OCI-LY1 (cell line): ENCODE measurements around the gene ZBTB47.

ENCODE experiments used
- H2AFZ ChIP-seq: fragments of 200-600 bp; sonication (generic), shearing (Covaris generic); 2 replicates; pipeline ENCODE4 v1.6.0; 2014; ENCODE audit warnings: antibody characterized with exemption, mild to moderate bottlenecking, low read length
- H3F3A ChIP-seq: fragments of 200-600 bp; sonication (generic), shearing (Covaris generic); 2 replicates; pipeline ENCODE4 v1.6.0; 2014; ENCODE audit warnings: mild to moderate bottlenecking, antibody characterized with exemption, low read length, moderate library complexity; ENCODE audit not compliant: insufficient read depth
- H3K27ac ChIP-seq: fragments of 200-600 bp; sonication (generic); 2 replicates; pipeline ENCODE4 v1.5.1; 2014; ENCODE audit warnings: low read length, mixed run types, mild to moderate bottlenecking, low read depth; ENCODE audit not compliant: poor library complexity, severe bottlenecking
- H3K27me3 ChIP-seq: fragments of 200-600 bp; sonication (generic); 2 replicates; pipeline ENCODE4 v1.6.0; 2014; ENCODE audit warnings: antibody characterized with exemption, mild to moderate bottlenecking, low read length, moderate library complexity; ENCODE audit not compliant: insufficient read depth
- H3K36me3 ChIP-seq: fragments of 200-600 bp; sonication (generic); 2 replicates; pipeline ENCODE4 v1.6.1; 2014; ENCODE audit warnings: mild to moderate bottlenecking, antibody characterized with exemption, low read length, moderate library complexity, mixed read lengths; ENCODE audit not compliant: insufficient read depth
- H3K4me1 ChIP-seq: fragments of 200-600 bp; sonication (generic); 2 replicates; pipeline ENCODE4 v1.5.1; 2014; ENCODE audit warnings: mild to moderate bottlenecking, low read length, moderate library complexity; ENCODE audit not compliant: insufficient read depth, severe bottlenecking
- H3K4me2 ChIP-seq: fragments of 200-600 bp; sonication (generic), shearing (Covaris generic); 2 replicates; pipeline ENCODE4 v1.6.1; 2014; ENCODE audit warnings: low read length
- H3K4me3 ChIP-seq: fragments of 200-600 bp; sonication (generic); 2 replicates; pipeline ENCODE4 v1.5.1; 2014; ENCODE audit warnings: low read length, low read depth, mild to moderate bottlenecking, mixed read lengths; ENCODE audit not compliant: poor library complexity, severe bottlenecking
- H3K79me2 ChIP-seq: fragments of 200-600 bp; shearing (Covaris generic); 2 replicates; pipeline ENCODE4 v1.6.1; 2016; ENCODE audit warnings: mixed run types, low read length, mixed read lengths; ENCODE audit not compliant: insufficient read depth
- H3K9ac ChIP-seq: fragments of 200-600 bp; sonication (generic), shearing (Covaris generic); 2 replicates; pipeline ENCODE4 v1.6.1; 2014; ENCODE audit warnings: mild to moderate bottlenecking, low read length, mixed read lengths
- H3K9me2 ChIP-seq: fragments of 200-600 bp; sonication (generic), shearing (Covaris generic); 2 replicates; pipeline ENCODE4 v1.6.1; 2014; ENCODE audit warnings: low read depth, mild to moderate bottlenecking, low read length, mixed read lengths
- H3K9me3 ChIP-seq: fragments of 200-600 bp; shearing (Covaris generic); 2 replicates; pipeline ENCODE4 v1.6.1; 2014; ENCODE audit warnings: low read length, mixed read lengths
- H4K20me1 ChIP-seq: fragments of 200-600 bp; sonication (generic), shearing (Covaris generic); 2 replicates; pipeline ENCODE4 v1.6.0; 2016; ENCODE audit warnings: mild to moderate bottlenecking, low read length; ENCODE audit not compliant: insufficient read depth
- EZH2 ChIP-seq: fragments of 200-600 bp; sonication (generic), shearing (Covaris generic); IDR thresholded peaks from 2 replicates; pipeline ENCODE4 v1.8.0; 2017; ENCODE audit warnings: borderline replicate concordance, mixed run types, mild to moderate bottlenecking, antibody characterized with exemption, low read length, moderate library complexity, mixed read lengths
- TF ChIP-seq, protein P1 (sequence below): fragments of 200-600 bp; sonication (generic), shearing (Covaris generic); IDR thresholded peaks from 2 replicates; pipeline ENCODE4 v1.5.1; 2017; ENCODE audit warnings: mild to moderate bottlenecking, antibody characterized with exemption, low read length, moderate library complexity, mixed read lengths

Gene ZBTB47

DNA sequence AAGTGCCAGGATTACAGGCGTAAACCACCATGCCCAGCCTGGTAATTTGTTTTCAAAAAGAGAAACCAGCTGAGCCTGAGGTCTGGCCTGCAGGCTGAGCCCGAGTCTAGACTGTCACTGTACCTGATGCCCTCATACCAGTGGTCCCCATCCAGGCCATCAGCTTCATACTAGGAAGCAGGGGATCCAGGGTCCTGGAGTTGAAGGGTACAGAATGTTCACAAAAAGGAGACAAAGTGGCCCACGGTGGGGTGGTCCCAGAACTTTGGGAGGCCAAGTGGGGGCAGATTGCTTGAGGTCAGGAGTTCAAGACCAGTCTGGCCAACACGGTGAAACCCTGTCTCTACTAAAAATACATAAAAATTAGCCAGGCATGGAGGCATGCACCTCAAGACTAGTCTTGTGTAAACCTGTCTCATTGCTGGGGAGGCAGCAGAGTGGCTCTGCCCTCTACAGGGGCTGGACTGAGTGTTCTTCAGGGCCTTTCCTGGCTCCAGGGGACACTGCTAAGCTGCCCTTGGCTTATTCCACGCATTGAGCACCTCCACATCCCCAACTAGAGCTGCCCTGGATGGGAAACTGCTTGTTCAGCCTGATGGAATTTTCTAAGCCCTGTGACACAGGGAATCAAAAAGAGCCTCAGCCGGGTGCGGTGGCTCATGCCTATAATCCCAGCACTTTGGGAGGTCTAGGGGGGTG lies 57.0 kb downstream of the ZBTB47 start:
- TF ChIP-seq EZH2: no peak
- TF ChIP-seq, protein P1, sequence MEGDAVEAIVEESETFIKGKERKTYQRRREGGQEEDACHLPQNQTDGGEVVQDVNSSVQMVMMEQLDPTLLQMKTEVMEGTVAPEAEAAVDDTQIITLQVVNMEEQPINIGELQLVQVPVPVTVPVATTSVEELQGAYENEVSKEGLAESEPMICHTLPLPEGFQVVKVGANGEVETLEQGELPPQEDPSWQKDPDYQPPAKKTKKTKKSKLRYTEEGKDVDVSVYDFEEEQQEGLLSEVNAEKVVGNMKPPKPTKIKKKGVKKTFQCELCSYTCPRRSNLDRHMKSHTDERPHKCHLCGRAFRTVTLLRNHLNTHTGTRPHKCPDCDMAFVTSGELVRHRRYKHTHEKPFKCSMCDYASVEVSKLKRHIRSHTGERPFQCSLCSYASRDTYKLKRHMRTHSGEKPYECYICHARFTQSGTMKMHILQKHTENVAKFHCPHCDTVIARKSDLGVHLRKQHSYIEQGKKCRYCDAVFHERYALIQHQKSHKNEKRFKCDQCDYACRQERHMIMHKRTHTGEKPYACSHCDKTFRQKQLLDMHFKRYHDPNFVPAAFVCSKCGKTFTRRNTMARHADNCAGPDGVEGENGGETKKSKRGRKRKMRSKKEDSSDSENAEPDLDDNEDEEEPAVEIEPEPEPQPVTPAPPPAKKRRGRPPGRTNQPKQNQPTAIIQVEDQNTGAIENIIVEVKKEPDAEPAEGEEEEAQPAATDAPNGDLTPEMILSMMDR: no peak
- Histone ChIP-seq H2AFZ (no peak overlapping the region), H3K9me2 (no peaks in the 10 kb centered on the region), H3K4me2 (no peak overlapping the region), H3K4me1 (no peaks in the 10 kb centered on the region), H3K27ac (no peak overlapping the region), H3K4me3 (no peak overlapping the region), H3K9me3 (no peaks in the 10 kb centered on the region), H4K20me1 (no peaks in the 10 kb centered on the region), H3K79me2 (no peaks in the 10 kb centered on the region), H3F3A (no peaks in the 10 kb centered on the region), H3K36me3 (no peaks in the 10 kb centered on the region), H3K27me3 (no peaks in the 10 kb centered on the region), H3K9ac (no peak overlapping the region)

DNA sequence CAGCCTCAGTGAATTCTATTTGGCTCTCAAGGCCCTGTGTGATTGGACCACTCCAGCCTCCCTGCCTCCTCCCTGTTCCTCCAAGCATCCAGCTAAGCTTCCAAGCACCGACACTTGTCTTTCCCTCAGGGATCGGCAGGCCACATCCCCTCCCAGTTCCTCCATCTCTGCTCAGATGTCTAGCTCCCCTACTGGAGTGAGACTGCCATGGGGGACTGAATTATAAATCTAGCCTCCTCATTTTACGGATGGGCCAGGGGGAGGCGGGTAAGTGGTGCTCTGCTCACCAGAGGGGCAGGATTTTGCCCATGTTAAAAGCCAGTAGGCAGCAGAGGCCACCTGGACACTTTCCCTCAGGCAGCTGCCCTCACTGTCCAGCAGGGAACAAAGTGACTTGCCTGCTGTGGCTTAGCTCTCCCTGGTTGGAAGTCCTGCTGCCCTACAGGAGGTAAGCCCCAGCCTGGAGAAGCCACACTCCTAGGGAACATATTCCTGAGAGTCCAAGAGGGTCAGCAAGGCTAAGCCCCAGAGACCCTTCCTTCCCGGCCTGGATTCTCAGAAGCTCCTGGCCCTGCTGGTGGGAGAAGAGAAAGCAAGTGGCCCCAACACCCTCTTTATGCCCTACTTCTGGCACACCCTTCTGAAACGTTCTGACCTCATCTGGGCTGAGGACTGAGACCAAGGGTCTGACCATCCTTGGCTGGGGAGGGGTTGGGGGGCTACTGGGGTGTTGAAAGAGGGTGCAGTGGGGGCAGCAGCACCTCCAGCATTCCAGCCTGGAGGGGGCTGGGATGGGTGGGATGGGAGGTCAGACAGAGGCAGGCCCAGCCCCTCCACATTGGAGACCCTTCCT lies 58.2 kb downstream of the ZBTB47 start:
- H3K27ac ChIP-seq: no peak overlapping the region
- H3K9me2 ChIP-seq: no peaks in the 10 kb centered on the region
- H3F3A ChIP-seq: no peaks in the 10 kb centered on the region
- H3K4me1 ChIP-seq: no peaks in the 10 kb centered on the region
- no peaks in the 10 kb centered on the region for H3K79me2 ChIP-seq
- no peak overlapping the region for H3K4me3 ChIP-seq
- H4K20me1 ChIP-seq: no peaks in the 10 kb centered on the region
- no peaks in the 10 kb centered on the region for H3K36me3 ChIP-seq
- no peaks in the 10 kb centered on the region for H3K27me3 ChIP-seq
- TF ChIP-seq, protein P1: no peak
- no peak for TF ChIP-seq EZH2
- no peak overlapping the region for H3K9ac ChIP-seq
- H3K9me3 ChIP-seq: no peaks in the 10 kb centered on the region
- H2AFZ ChIP-seq: no peak overlapping the region
- no peak overlapping the region for H3K4me2 ChIP-seq

DNA sequence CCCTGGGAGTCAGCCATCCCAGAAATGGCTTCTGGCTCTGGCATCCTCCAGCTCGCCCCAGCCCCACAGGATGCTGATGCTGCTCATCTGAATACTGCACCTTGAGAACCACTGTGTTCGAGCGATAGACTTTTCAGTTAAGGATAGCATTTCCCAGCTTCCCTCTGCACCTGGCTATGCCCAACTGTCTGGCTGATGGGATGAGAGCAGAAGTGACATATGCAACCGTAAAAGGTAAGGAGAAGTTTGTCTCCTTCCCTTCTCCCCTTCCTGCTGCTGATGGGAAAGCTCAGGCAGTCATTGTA lies 58.8 kb downstream of the ZBTB47 start:
- TF ChIP-seq EZH2: no peak
- TF ChIP-seq, protein P1: no peak
- no peak overlapping the region for H3K4me2 ChIP-seq
- no peaks in the 10 kb centered on the region for H3K9me3 ChIP-seq
- H2AFZ ChIP-seq: no peak overlapping the region
- H3K9ac ChIP-seq: no peak overlapping the region
- no peaks in the 10 kb centered on the region for H3F3A ChIP-seq
- no peaks in the 10 kb centered on the region for H3K9me2 ChIP-seq
- H3K4me1 ChIP-seq: no peaks in the 10 kb centered on the region
- H3K4me3 ChIP-seq: no peak overlapping the region
- H4K20me1 ChIP-seq: no peaks in the 10 kb centered on the region
- no peaks in the 10 kb centered on the region for H3K79me2 ChIP-seq
- no peaks in the 10 kb centered on the region for H3K36me3 ChIP-seq
- no peak overlapping the region for H3K27ac ChIP-seq
- H3K27me3 ChIP-seq: no peaks in the 10 kb centered on the region
